Measurements from ENCODE around the gene TOMM20L.

GRCh38 chr14:58401587-58401986 lies 5.9 kb downstream of the TOMM20L start:
- peak; percentile 30 for TF ChIP-seq CTCF (conservative IDR thresholded peaks at IDR 0.05)
- no peak for TF ChIP-seq ZFX (IDR thresholded peaks at IDR 0.05)

Data from C4-2B (cell line).